Tibial nerve (tissue), 4 donors: ENCODE data around the gene CDH12. TPM values are rescaled to one million over a fixed set of nuclear protein-coding genes. Genes with fewer than 3 reads are reported as not detected.

Source experiments
- DNase-seq, 2 donors: peaks; one replicate each; pipeline ENCODE4 v3.0.0-alpha.2; 2019; ENCODE audit warnings: low spot score in 2 of 2
- H3K27ac ChIP-seq, 4 donors: fragments of 200-600 bp; sonication (generic) in 3 of 4; one replicate each; pipeline ENCODE4 v1.5.1; 2017 to 2019; ENCODE audit warnings: mild to moderate bottlenecking in 1 of 4
- H3K27me3 ChIP-seq, 2 donors: fragments of 200-600 bp; sonication (generic) in 1 of 2; one replicate each; pipeline versions ENCODE4 v1.5.1 to v1.6.0; 2017 to 2019
- H3K36me3 ChIP-seq, 3 donors: fragments of 200-600 bp; sonication (generic); one replicate each; pipeline ENCODE4 v1.5.1; 2018 to 2019
- H3K4me1 ChIP-seq, 4 donors: fragments of 200-600 bp; sonication (generic) in 3 of 4; one replicate each; pipeline ENCODE4 v1.5.1; 2017 to 2019
- H3K4me3 ChIP-seq, 4 donors: fragments of 200-600 bp; sonication (generic) in 3 of 4; one replicate each; pipeline ENCODE4 v1.5.1; 2017 to 2019; ENCODE audit warnings: mild to moderate bottlenecking in 1 of 4, moderate library complexity in 1 of 4
- H3K9me3 ChIP-seq, 4 donors: fragments of 200-600 bp; sonication (generic) in 3 of 4; one replicate each; pipeline ENCODE4 v1.5.1; 2017 to 2019
- EP300 ChIP-seq, 2 donors: sonication (generic); formaldehyde crosslinking; IDR thresholded peaks; one replicate each; pipeline ENCODE4 v1.6.1; 2017; ENCODE audit warnings: antibody characterized with exemption in 2 of 2, mild to moderate bottlenecking in 1 of 2
- POLR2A ChIP-seq, 2 donors: fragments of 450-650 bp; IDR thresholded peaks; one replicate each; pipeline ENCODE4 v1.6.1; 2017; ENCODE audit warnings: antibody characterized with exemption in 2 of 2, mild to moderate bottlenecking in 2 of 2, moderate library complexity in 2 of 2
- WGBS, 2 donors: methylation state at CpG; one replicate each; pipeline ENCODE4 v1.1.5; 2018; 5-methylcytosine and 5-hydroxymethylcytosine counted together
- total RNA-seq, 4 donors: library from RNA; depleted of rRNA; stranded (reverse); fragments of >200 nt; gene quantifications; one replicate each; pipeline ENCODE4 v1.1.0, GENCODE V29; 2016
- TF ChIP-seq, protein P1 (sequence below), 5 experiments: fragments of 200-600 bp in 3 of 5; fragments of 450-650 bp in 2 of 5; sonication (generic) in 3 of 5; IDR thresholded peaks; one replicate each; pipeline ENCODE4 v1.5.1; 2016 to 2019; ENCODE audit warnings: antibody characterized with exemption in 5 of 5, mild to moderate bottlenecking in 3 of 5, moderate library complexity in 2 of 5

CDH12 gene
- total RNA-seq, 4 donors from 2014 or later, result 0.30 TPM; not detected in 3

- 71 to 75% methylated on average over 5 of the region's 5 CpGs for WGBS, 2 donors
- TF ChIP-seq, protein P1, sequence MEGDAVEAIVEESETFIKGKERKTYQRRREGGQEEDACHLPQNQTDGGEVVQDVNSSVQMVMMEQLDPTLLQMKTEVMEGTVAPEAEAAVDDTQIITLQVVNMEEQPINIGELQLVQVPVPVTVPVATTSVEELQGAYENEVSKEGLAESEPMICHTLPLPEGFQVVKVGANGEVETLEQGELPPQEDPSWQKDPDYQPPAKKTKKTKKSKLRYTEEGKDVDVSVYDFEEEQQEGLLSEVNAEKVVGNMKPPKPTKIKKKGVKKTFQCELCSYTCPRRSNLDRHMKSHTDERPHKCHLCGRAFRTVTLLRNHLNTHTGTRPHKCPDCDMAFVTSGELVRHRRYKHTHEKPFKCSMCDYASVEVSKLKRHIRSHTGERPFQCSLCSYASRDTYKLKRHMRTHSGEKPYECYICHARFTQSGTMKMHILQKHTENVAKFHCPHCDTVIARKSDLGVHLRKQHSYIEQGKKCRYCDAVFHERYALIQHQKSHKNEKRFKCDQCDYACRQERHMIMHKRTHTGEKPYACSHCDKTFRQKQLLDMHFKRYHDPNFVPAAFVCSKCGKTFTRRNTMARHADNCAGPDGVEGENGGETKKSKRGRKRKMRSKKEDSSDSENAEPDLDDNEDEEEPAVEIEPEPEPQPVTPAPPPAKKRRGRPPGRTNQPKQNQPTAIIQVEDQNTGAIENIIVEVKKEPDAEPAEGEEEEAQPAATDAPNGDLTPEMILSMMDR (IDR thresholded peaks at IDR 0.05), result no peak
- TF ChIP-seq EP300 (IDR thresholded peaks at IDR 0.05) (no peak), POLR2A (IDR thresholded peaks at IDR 0.05) (no peak)
- Histone ChIP-seq H3K4me3 (no peak overlapping the region), H3K27ac (no peak overlapping the region), H3K36me3 (no peaks in the 10 kb centered on the region), H3K9me3 (no peaks in the 10 kb centered on the region), H3K4me1 (no peaks in the 10 kb centered on the region), H3K27me3 (no peaks in the 10 kb centered on the region)
- DNase-seq, result no peak
These were observed 276.1 kb downstream of the CDH12 start for GRCh38 chr5:22577006-22577405.

- H3K4me3 ChIP-seq, result no peak overlapping the region
- no peak overlapping the region for H3K27ac ChIP-seq
- H3K36me3 ChIP-seq, result no peaks in the 10 kb centered on the region
- no peak for DNase-seq
- no peaks in the 10 kb centered on the region for H3K4me1 ChIP-seq
- H3K9me3 ChIP-seq, result no peaks in the 10 kb centered on the region
- no peaks in the 10 kb centered on the region for H3K27me3 ChIP-seq
- TF ChIP-seq, protein P1 (IDR thresholded peaks at IDR 0.05), result no peak
- TF ChIP-seq EP300 (IDR thresholded peaks at IDR 0.05) (no peak), POLR2A (IDR thresholded peaks at IDR 0.05) (no peak)
These were observed 280.2 kb downstream of the CDH12 start for GRCh38 chr5:22572941-22573340.

GRCh38 chr5:22567983-22568382, 285.2 kb downstream of the CDH12 start:
- no peak overlapping the region for H3K4me3 ChIP-seq
- no peaks in the 10 kb centered on the region for H3K27me3 ChIP-seq
- H3K27ac ChIP-seq, result no peak overlapping the region
- no peaks in the 10 kb centered on the region for H3K9me3 ChIP-seq
- no peaks in the 10 kb centered on the region for H3K36me3 ChIP-seq
- TF ChIP-seq EP300 (IDR thresholded peaks at IDR 0.05) (no peak), POLR2A (IDR thresholded peaks at IDR 0.05) (no peak)
- TF ChIP-seq, protein P1 (IDR thresholded peaks at IDR 0.05), result no peak
- no peak for DNase-seq
- no peaks in the 10 kb centered on the region for H3K4me1 ChIP-seq

DNA sequence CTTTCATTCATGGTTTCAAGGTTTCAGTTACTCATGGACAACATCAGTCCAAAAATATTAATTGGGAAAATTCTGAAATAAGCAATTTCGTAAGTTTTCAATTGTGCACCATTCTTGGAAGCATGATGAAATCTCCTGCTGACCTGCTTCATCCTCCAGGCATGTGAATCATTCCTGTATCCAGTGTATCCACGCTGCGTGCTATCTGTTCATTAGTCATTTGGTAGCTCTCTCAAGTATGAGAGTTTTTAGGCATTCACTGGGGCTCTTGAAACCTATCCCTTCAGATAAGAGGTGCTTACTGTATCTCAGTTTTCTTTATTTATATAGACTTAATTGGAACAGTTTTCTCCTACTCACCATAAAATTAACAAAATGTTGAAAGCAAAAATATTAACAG, 293.0 kb downstream of the CDH12 start:
- no peaks in the 10 kb centered on the region for H3K4me1 ChIP-seq
- DNase-seq, result no peak
- TF ChIP-seq, protein P1 (IDR thresholded peaks at IDR 0.05), result no peak
- TF ChIP-seq POLR2A (IDR thresholded peaks at IDR 0.05) (no peak), EP300 (IDR thresholded peaks at IDR 0.05) (no peak)
- H3K27me3 ChIP-seq, result no peaks in the 10 kb centered on the region
- no peaks in the 10 kb centered on the region for H3K9me3 ChIP-seq
- no peak overlapping the region for H3K27ac ChIP-seq
- no peak overlapping the region for H3K4me3 ChIP-seq
- WGBS, 2 donors, result 87 to 88% methylated on average over 3 of the region's 3 CpGs
- no peaks in the 10 kb centered on the region for H3K36me3 ChIP-seq

DNA sequence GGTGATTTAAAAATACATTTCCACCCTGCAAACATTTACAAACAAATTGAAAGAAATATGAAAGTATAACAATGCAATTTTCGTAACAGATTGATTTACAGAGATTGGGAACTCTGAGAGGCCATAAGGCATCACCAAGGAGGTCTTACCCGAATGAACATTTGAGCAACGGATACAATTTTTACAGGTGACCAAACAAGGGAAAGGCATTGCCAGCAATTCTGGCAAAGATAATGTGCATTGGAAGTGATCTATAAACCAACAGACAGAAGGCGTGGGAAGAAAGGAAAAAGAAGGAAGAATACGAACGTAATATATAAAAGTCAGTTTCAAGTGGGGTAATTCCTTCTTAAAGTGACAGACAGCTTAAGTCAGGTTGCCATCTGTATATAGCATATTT, 295.9 kb downstream of the CDH12 start:
- WGBS, 2 donors, result 83 to 87% methylated on average over 6 of the region's 6 CpGs
- no peaks in the 10 kb centered on the region for H3K9me3 ChIP-seq

More for the DNA sequence above, 295.9 kb downstream of the CDH12 start:
- Histone ChIP-seq H3K4me1 (no peaks in the 10 kb centered on the region), H3K27me3 (no peaks in the 10 kb centered on the region), H3K36me3 (no peaks in the 10 kb centered on the region), H3K4me3 (no peak overlapping the region), H3K27ac (no peak overlapping the region)
- TF ChIP-seq EP300 (IDR thresholded peaks at IDR 0.05), result no peak
- no peak for TF ChIP-seq POLR2A (IDR thresholded peaks at IDR 0.05)
- TF ChIP-seq, protein P1 (IDR thresholded peaks at IDR 0.05), result no peak
- no peak for DNase-seq
